HCT116 (cell line): ENCODE results near the gene AGL. TPM values are rescaled to one million over a fixed set of nuclear protein-coding genes. Genes with fewer than 3 reads are reported as not detected.

Experiments used
- ATAC-seq: fragments of 200-7000 bp; cut with Tn5 transposase; 2 replicates; pipeline ENCODE4 v1.9.1; 2020; ENCODE audit warnings: mild to moderate bottlenecking, moderate library complexity
- BruUV-seq: library from RNA; stranded (reverse); fragments of 400-500 nt; replicated peaks from 2 replicates; lab custom pipeline; 2021; lab: Mats Ljungman, UMichigan
- CTCF ChIA-PET: fragments of 300-600 bp; sonication (Branson Sonifier 250); formaldehyde crosslinking; loops from one replicate; lab custom pipeline; 2021; ENCODE audit warnings: antibody characterized with exemption; lab: Charles Lee
- POLR2A ChIA-PET: fragments of 300-600, 350-600 bp; sonication (Branson Sonifier 250); formaldehyde crosslinking; loops from one replicate; lab custom pipeline; 2021; ENCODE audit warnings: antibody characterized with exemption; lab: Charles Lee
- RAD21 ChIA-PET, 2 experiments: fragments of 300-600 bp; sonication (Branson Sonifier 250); formaldehyde crosslinking; loops; one replicate each; lab custom pipeline; 2023; ENCODE audit warnings: low total read pairs in 2 of 2; ENCODE audit not compliant: uncharacterized antibody in 2 of 2, unreplicated experiment in 2 of 2, low non-redundant PET in 1 of 2; lab: Charles Lee
- DNase-seq: peaks from one replicate; pipeline ENCODE4 v3.0.0-alpha.2; 2010; ENCODE audit warnings: low read depth, low spot score
- H2AFZ ChIP-seq: fragments of 200-600 bp; shearing (Covaris generic), sonication (generic); 2 replicates; pipeline ENCODE4 v1.6.1; 2017; ENCODE audit warnings: low read depth, mixed run types, mixed read lengths, antibody characterized with exemption, low read length; ENCODE audit not compliant: poor library complexity, severe bottlenecking
- H3K27ac ChIP-seq: 2 replicates; pipeline ENCODE4 v1.5.1; 2012; ENCODE audit warnings: low read depth, low read length
- H3K27me3 ChIP-seq: fragments of 200-600 bp; sonication (generic); 2 replicates; pipeline ENCODE4 v1.6.1; 2016; ENCODE audit warnings: mixed run types, low read length, mixed read lengths; ENCODE audit not compliant: insufficient read depth
- H3K36me3 ChIP-seq, 2 experiments: fragments of 200-500 bp in 1 of 2; fragments of 200-600 bp in 1 of 2; sonication (Bioruptor generic) in 1 of 2; sonication (generic) in 1 of 2; 2 replicates each; pipeline versions ENCODE4 v1.5.1 to v1.6.1; 2014 to 2016; ENCODE audit warnings: low read length in 2 of 2, inconsistent platforms in 1 of 2, mixed read lengths in 1 of 2, mixed run types in 1 of 2; ENCODE audit not compliant: insufficient read depth in 2 of 2, control insufficient read depth in 1 of 2
- H3K4me1 ChIP-seq, 2 experiments: fragments of 200-600 bp in 1 of 2; sonication (generic) in 1 of 2; 2 replicates each; pipeline versions ENCODE4 v1.5.1 to v1.6.1; 2012 to 2017; ENCODE audit warnings: low read length in 2 of 2, inconsistent platforms in 1 of 2, mild to moderate bottlenecking in 1 of 2, mixed read lengths in 1 of 2, mixed run types in 1 of 2, moderate library complexity in 1 of 2; ENCODE audit not compliant: insufficient read depth in 2 of 2, control insufficient read depth in 1 of 2
- H3K4me2 ChIP-seq: fragments of 200-600 bp; sonication (generic); 2 replicates; pipeline ENCODE4 v1.6.1; 2017; ENCODE audit warnings: mixed run types, low read length, mixed read lengths
- H3K4me3 ChIP-seq, 2 experiments: fragments of 200-600 bp in 1 of 2; sonication (generic) in 1 of 2; replicated peaks in 1 of 2; 2 replicates each; pipeline ENCODE4 v1.5.1; 2011 to 2016; ENCODE audit warnings: low read length in 2 of 2, control low read depth in 1 of 2, low read depth in 1 of 2, mild to moderate bottlenecking in 1 of 2, mixed read lengths in 1 of 2, mixed run types in 1 of 2
- H3K79me2 ChIP-seq: fragments of 200-600 bp; sonication (generic); 2 replicates; pipeline ENCODE4 v1.6.1; 2017; ENCODE audit warnings: mild to moderate bottlenecking, mixed run types, low read length, moderate library complexity, mixed read lengths; ENCODE audit not compliant: insufficient read depth
- H3K9ac ChIP-seq: fragments of 200-600 bp; sonication (generic); 2 replicates; pipeline ENCODE4 v1.6.1; 2016; ENCODE audit warnings: low read length, mixed read lengths
- H3K9me2 ChIP-seq: fragments of 200-600 bp; sonication (generic), shearing (Covaris generic); 2 replicates; pipeline ENCODE4 v1.6.1; 2017; ENCODE audit warnings: mixed run types, mild to moderate bottlenecking, moderate library complexity; ENCODE audit not compliant: insufficient read depth
- H3K9me3 ChIP-seq, 2 experiments: fragments of 200-500 bp in 1 of 2; fragments of 200-600 bp in 1 of 2; sonication (Bioruptor generic) in 1 of 2; sonication (generic) in 1 of 2; 2 replicates each; pipeline ENCODE4 v1.6.1; 2014 to 2017; ENCODE audit warnings: low read length in 2 of 2, mixed read lengths in 2 of 2, inconsistent platforms in 1 of 2, low read depth in 1 of 2, mild to moderate bottlenecking in 1 of 2, mixed run types in 1 of 2, moderate library complexity in 1 of 2; ENCODE audit not compliant: control insufficient read depth in 1 of 2, insufficient read depth in 1 of 2
- H4K20me1 ChIP-seq: fragments of 200-600 bp; sonication (generic), shearing (Covaris generic); 2 replicates; pipeline ENCODE4 v1.6.1; 2017; ENCODE audit warnings: mixed run types, mild to moderate bottlenecking, moderate library complexity; ENCODE audit not compliant: insufficient read depth
- CBX3 ChIP-seq: IDR thresholded peaks from 2 replicates; pipeline ENCODE4 v1.6.1; 2012; ENCODE audit warnings: low read depth
- YY1 ChIP-seq: IDR thresholded peaks from 2 replicates; pipeline ENCODE4 v1.6.1; 2011; ENCODE audit warnings: low read length, low read depth, moderate library complexity, mild to moderate bottlenecking; ENCODE audit not compliant: insufficient replicate concordance; ENCODE audit errors: extremely low read depth
- ZFX ChIP-seq: fragments of 450-650 bp; IDR thresholded peaks from 2 replicates; pipeline ENCODE4 v1.6.1; 2017
- ZNF274 ChIP-seq: fragments of 200-500 bp; sonication (Bioruptor generic); IDR thresholded peaks from 2 replicates; pipeline ENCODE4 v1.6.1; 2014; ENCODE audit warnings: mild to moderate bottlenecking, low read depth, low read length, inconsistent platforms
- intact Hi-C: fragments of 100-400 bp; cut with micrococcal nuclease; formaldehyde crosslinking; loops from 2 replicates; pipeline ENCODE4 v1.10.0; 2022
- total RNA-seq: library from RNA; stranded (reverse); gene quantifications from one replicate; pipeline ENCODE4 v1.2.1, GENCODE V29; 2021; ENCODE audit not compliant: unreplicated experiment
- TF ChIP-seq, protein P1 (sequence below): IDR thresholded peaks from 2 replicates; pipeline ENCODE4 v1.6.1; 2012; ENCODE audit warnings: low read depth
- TF ChIP-seq, protein P2 (sequence below), 3 experiments: fragments of 200-600 bp in 1 of 3; sonication (generic) in 1 of 3; IDR thresholded peaks in 2 of 3; conservative IDR thresholded peaks in 1 of 3; 2 replicates each; pipeline ENCODE4 v1.5.1; 2012 to 2017; ENCODE audit warnings: low read depth in 2 of 3, low read length in 2 of 3, antibody characterized with exemption in 1 of 3, borderline replicate concordance in 1 of 3, control low read depth in 1 of 3, mild to moderate bottlenecking in 1 of 3, mixed read lengths in 1 of 3, mixed run types in 1 of 3, moderate library complexity in 1 of 3; ENCODE audit not compliant: insufficient read depth in 1 of 3

AGL gene
- total RNA-seq, 1 experiment from 2014 or later, result 19.4 TPM

DNA sequence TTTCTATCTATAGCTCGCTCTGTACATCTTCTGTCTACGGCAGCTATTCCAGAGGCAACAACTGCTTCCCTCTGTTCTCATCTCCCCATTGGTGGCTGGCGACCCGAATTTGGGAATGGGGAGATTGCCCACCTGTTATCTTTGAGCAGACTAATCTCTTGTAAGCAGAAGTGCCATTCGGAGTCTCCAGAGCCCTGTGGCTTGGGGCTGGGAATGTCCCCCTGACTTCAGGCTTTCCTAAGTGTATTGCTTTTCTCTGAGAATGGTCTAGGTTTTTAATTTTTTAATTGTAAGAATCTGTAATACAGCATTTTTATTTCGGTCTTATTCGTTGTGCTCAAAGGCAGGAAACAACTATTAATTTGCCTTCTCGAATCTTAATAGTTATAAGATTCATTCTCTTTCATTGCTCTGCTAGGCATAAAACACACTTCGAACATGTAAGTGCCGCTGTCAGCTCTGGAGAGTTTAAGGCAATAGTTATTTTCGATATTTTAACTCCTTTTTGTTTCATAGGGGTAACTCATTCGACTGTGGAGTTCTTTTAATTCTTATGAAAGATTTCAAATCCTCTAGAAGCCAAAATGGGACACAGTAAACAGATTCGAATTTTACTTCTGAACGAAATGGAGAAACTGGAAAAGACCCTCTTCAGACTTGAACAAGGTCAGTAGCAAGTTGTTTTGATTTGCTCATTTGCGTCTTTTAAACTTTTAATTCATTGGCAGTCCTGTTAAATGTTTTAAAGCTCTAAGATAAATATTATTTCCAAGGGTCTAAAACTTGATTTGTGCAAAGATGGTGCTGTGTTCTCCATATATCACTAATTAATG, 514 bp downstream of the AGL start:
- peak overlapping the region; percentile 84 for H3K4me3 ChIP-seq
- H3K9me2 ChIP-seq, result no peaks in the 10 kb centered on the region
- peak; percentile 8; the same call in 1 of the 2 replicates for ATAC-seq
- H3K9me3 ChIP-seq, result no peaks in the 10 kb centered on the region
- peak overlapping the region; percentile 73 for H3K9ac ChIP-seq
- peak overlapping the region; percentile 64 for H3K27ac ChIP-seq
- H2AFZ ChIP-seq, result peak overlapping the region; percentile 42
- H3K4me2 ChIP-seq, result peak overlapping the region; percentile 90
- H3K36me3 ChIP-seq, result no peaks in the 10 kb centered on the region; a peak in 1 of 4 replicates
- TF ChIP-seq YY1, result no peak
- TSS peak; percentile 64 for BruUV-seq
- CTCF ChIA-PET, result no interaction called here
- peaks cover 9 to 16% of the 10 kb centered on the region in 2 experiments for H3K4me1 ChIP-seq
- DNase-seq, result no peak
- no peaks in the 10 kb centered on the region for H4K20me1 ChIP-seq
- RAD21 ChIA-PET, result no interaction called here
- H3K79me2 ChIP-seq, result no peaks in the 10 kb centered on the region
- POLR2A ChIA-PET, result no interaction called here
- intact Hi-C loops, result loop anchor here (5.0 kb wide), 1 partner anchor 117 kb away; the partner anchor contains the start of gene SLC35A3
- H3K27me3 ChIP-seq, result no peaks in the 10 kb centered on the region

DNA sequence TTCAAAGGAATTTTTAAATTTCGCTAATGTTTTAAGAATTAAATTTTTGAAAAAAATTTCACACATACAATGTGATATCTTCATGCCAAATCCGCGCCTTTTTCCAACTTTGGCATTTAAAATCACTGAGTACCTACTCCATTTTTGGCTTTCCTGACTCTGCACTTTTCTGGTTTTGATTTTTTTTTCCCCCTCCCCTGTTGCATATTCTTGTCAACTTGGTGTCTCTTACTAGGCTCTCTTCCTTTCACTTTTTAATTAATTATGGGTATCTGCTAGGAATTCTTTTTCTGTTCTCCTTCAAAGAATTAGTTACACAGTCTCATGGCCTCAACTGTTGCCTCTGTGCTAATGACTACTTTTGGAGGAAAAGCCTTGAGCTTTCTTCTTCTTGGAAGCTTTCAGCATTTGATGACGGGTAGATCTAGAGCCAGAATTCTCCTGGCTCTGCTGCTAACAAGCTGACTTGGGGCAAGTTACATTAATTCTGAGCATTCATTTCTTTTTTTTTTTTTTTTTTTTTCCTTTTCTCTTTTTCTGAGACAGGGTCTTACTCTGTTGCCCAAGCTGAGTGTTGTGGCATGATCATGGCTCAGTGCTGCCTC, 1.8 kb downstream of the AGL start:
- H3K4me1 ChIP-seq, result peaks cover 9 to 16% of the 10 kb centered on the region in 2 experiments
- POLR2A ChIA-PET, result no interaction called here
- H3K4me2 ChIP-seq, result no peak overlapping the region
- H3K9ac ChIP-seq, result no peak overlapping the region
- no peak overlapping the region for H3K4me3 ChIP-seq
- H3K36me3 ChIP-seq, result no peaks in the 10 kb centered on the region; a peak in 1 of 4 replicates
- no peak overlapping the region for H2AFZ ChIP-seq
- no peaks in the 10 kb centered on the region for H3K9me2 ChIP-seq
- H3K27me3 ChIP-seq, result no peaks in the 10 kb centered on the region
- no peaks in the 10 kb centered on the region for H3K79me2 ChIP-seq
- no TSS peak for BruUV-seq
- CTCF ChIA-PET, result no interaction called here
- H3K27ac ChIP-seq, result no peak overlapping the region
- TF ChIP-seq, protein P1, sequence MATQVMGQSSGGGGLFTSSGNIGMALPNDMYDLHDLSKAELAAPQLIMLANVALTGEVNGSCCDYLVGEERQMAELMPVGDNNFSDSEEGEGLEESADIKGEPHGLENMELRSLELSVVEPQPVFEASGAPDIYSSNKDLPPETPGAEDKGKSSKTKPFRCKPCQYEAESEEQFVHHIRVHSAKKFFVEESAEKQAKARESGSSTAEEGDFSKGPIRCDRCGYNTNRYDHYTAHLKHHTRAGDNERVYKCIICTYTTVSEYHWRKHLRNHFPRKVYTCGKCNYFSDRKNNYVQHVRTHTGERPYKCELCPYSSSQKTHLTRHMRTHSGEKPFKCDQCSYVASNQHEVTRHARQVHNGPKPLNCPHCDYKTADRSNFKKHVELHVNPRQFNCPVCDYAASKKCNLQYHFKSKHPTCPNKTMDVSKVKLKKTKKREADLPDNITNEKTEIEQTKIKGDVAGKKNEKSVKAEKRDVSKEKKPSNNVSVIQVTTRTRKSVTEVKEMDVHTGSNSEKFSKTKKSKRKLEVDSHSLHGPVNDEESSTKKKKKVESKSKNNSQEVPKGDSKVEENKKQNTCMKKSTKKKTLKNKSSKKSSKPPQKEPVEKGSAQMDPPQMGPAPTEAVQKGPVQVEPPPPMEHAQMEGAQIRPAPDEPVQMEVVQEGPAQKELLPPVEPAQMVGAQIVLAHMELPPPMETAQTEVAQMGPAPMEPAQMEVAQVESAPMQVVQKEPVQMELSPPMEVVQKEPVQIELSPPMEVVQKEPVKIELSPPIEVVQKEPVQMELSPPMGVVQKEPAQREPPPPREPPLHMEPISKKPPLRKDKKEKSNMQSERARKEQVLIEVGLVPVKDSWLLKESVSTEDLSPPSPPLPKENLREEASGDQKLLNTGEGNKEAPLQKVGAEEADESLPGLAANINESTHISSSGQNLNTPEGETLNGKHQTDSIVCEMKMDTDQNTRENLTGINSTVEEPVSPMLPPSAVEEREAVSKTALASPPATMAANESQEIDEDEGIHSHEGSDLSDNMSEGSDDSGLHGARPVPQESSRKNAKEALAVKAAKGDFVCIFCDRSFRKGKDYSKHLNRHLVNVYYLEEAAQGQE, result no peak
- TF ChIP-seq ZFX, result no peak
- TF ChIP-seq CBX3, result no peak
- TF ChIP-seq ZNF274, result no peak
- TF ChIP-seq, protein P2, sequence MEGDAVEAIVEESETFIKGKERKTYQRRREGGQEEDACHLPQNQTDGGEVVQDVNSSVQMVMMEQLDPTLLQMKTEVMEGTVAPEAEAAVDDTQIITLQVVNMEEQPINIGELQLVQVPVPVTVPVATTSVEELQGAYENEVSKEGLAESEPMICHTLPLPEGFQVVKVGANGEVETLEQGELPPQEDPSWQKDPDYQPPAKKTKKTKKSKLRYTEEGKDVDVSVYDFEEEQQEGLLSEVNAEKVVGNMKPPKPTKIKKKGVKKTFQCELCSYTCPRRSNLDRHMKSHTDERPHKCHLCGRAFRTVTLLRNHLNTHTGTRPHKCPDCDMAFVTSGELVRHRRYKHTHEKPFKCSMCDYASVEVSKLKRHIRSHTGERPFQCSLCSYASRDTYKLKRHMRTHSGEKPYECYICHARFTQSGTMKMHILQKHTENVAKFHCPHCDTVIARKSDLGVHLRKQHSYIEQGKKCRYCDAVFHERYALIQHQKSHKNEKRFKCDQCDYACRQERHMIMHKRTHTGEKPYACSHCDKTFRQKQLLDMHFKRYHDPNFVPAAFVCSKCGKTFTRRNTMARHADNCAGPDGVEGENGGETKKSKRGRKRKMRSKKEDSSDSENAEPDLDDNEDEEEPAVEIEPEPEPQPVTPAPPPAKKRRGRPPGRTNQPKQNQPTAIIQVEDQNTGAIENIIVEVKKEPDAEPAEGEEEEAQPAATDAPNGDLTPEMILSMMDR (IDR thresholded peaks at IDR 0.05 in 2 of 3, conservative IDR thresholded peaks at IDR 0.05 in 1 of 3; ENCODE audit: borderline replicate concordance in 1 of 3, insufficient read depth in 1 of 3, low read depth in 2 of 3, low read length in 2 of 3), result no peak
- RAD21 ChIA-PET, result no interaction called here
- H4K20me1 ChIP-seq, result no peaks in the 10 kb centered on the region
- H3K9me3 ChIP-seq, result no peaks in the 10 kb centered on the region
- DNase-seq, result no peak
- intact Hi-C loops, result loop anchor here (5.0 kb wide), 1 partner anchor 115 kb away; the partner anchor contains the start of gene SLC35A3
- ATAC-seq, result no peak
